SJSA1 (cell line): ENCODE data around the gene VASP. TPM values are rescaled to one million over a fixed set of nuclear protein-coding genes. Genes with fewer than 3 reads are reported as not detected.

Source experiments
- DNase-seq, 2 experiments: peaks; one replicate each; pipeline ENCODE4 v3.0.0-alpha.2; 2015 to 2020; ENCODE audit warnings: low spot score in 2 of 2, low read depth in 1 of 2
- H3K27ac ChIP-seq: fragments of 250-450 bp; sonication (Bioruptor Pico); 2 replicates; pipeline ENCODE4 v1.5.1; 2020; ENCODE audit warnings: mild to moderate bottlenecking, moderate library complexity
- H3K27me3 ChIP-seq: fragments of 250-450 bp; sonication (Bioruptor Pico); replicated peaks from 2 replicates; pipeline ENCODE4 v1.5.1; 2020; ENCODE audit warnings: mild to moderate bottlenecking, moderate library complexity
- H3K36me3 ChIP-seq: fragments of 250-450 bp; sonication (Bioruptor Pico); 2 replicates; pipeline ENCODE4 v1.5.1; 2020; ENCODE audit warnings: mild to moderate bottlenecking
- H3K4me1 ChIP-seq: fragments of 250-450 bp; sonication (Bioruptor Pico); replicated peaks from 2 replicates; pipeline ENCODE4 v1.6.1; 2021; ENCODE audit warnings: mild to moderate bottlenecking
- H3K4me3 ChIP-seq: fragments of 250-450 bp; sonication (Bioruptor Pico); 2 replicates; pipeline ENCODE4 v1.5.1; 2020; ENCODE audit warnings: mild to moderate bottlenecking
- H3K9me3 ChIP-seq: fragments of 250-450 bp; sonication (Bioruptor Pico); replicated peaks from 2 replicates; pipeline ENCODE4 v1.5.1; 2020; ENCODE audit warnings: mild to moderate bottlenecking
- total RNA-seq: library from RNA; depleted of rRNA; stranded (reverse); fragments of >200 nt; shearing (Covaris generic); gene quantifications from 2 replicates; pipeline ENCODE4 v1.2.3, GENCODE V29; 2014

Gene VASP
- total RNA-seq, 1 experiment from 2014 or later, result 115 TPM

DNA sequence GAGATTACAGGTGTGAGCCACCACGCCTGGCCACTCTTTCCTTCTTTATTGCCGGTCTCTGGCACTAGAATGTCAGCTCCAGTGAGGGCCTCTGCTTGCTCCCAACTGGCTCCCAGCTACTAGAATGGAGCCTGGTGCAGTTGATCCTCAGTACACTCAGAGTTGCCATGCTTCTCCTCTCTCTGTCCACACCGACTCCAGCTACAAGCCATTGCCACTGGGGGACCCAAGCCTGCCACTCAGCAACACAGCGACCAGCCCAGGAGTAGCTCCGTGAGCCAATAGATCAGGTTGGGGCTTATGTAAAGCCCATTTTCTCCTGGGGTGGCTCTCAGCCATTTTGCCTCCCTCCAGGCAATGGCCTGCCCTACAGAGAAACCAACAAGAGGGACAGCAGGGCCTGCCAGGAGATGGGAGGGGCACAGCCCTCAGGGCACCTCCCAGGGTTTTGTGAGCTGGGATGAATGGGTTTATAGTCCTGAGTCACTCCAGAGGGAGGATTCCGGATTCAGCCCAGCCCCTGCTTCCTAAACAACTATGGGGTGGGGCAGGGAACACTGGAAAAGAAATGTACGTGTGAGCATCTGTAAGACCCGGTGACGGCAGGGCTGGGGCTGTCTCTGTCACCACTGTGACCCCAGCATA, 40.8 kb downstream of the VASP start:
- H3K36me3 ChIP-seq, result peaks cover 4% of the 10 kb centered on the region; the same call in 1 of the 2 replicates
- no peaks in the 10 kb centered on the region for H3K9me3 ChIP-seq
- DNase-seq, result peak; percentile 73 to 86

DNA sequence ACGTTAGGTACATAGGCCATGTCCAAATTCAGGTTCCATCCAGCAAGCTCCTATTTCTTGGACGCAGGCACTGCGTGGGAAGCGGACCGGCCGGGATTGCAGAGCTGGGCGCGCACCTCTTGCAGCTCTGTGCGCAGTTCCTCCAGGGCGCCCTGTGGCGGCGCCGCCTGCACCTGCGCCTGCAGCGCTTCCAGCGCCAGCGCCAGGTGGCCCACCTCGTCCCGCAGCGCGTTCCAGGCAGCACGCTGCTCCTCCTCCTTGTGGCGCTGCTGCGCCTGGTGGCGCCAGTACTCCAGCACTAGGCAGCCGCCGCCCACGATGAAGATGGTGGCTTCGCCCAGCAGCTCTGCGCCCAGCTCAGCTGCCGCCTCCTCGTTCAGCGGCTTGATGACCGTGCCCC, 46.2 kb downstream of the VASP start:
- no peak overlapping the region for H3K27ac ChIP-seq
- no peaks in the 10 kb centered on the region for H3K27me3 ChIP-seq
- no peak overlapping the region for H3K4me3 ChIP-seq
- no peak for DNase-seq
- no peaks in the 10 kb centered on the region for H3K9me3 ChIP-seq
- peaks cover under 1% of the 10 kb centered on the region; the same call in 1 of the 2 replicates for H3K4me1 ChIP-seq
- peaks cover 9% of the 10 kb centered on the region; the same call in 1 of the 2 replicates for H3K36me3 ChIP-seq

More for the DNA sequence above, 40.8 kb downstream of the VASP start:
- Histone ChIP-seq H3K27me3 (no peaks in the 10 kb centered on the region), H3K4me1 (peaks cover 7% of the 10 kb centered on the region), H3K4me3 (no peak overlapping the region), H3K27ac (peak overlapping the region; percentile 18)

- H3K4me1 ChIP-seq, result no peaks in the 10 kb centered on the region
- no peak overlapping the region for H3K4me3 ChIP-seq
- no peak overlapping the region for H3K27ac ChIP-seq
- no peaks in the 10 kb centered on the region for H3K27me3 ChIP-seq
- DNase-seq, result no peak
- no peaks in the 10 kb centered on the region for H3K9me3 ChIP-seq
- peaks cover 9% of the 10 kb centered on the region; the same call in 1 of the 2 replicates for H3K36me3 ChIP-seq
Observed at GRCh38 chr19:45554481-45554880, 47.2 kb downstream of the VASP start.

GRCh38 chr19:45556835-45557234, 49.6 kb downstream of the VASP start:
- Histone ChIP-seq H3K36me3 (peaks cover 9% of the 10 kb centered on the region; the same call in 1 of the 2 replicates), H3K9me3 (no peaks in the 10 kb centered on the region), H3K4me1 (no peaks in the 10 kb centered on the region), H3K4me3 (no peak overlapping the region), H3K27ac (no peak overlapping the region), H3K27me3 (no peaks in the 10 kb centered on the region)
- DNase-seq, result no peak

DNA sequence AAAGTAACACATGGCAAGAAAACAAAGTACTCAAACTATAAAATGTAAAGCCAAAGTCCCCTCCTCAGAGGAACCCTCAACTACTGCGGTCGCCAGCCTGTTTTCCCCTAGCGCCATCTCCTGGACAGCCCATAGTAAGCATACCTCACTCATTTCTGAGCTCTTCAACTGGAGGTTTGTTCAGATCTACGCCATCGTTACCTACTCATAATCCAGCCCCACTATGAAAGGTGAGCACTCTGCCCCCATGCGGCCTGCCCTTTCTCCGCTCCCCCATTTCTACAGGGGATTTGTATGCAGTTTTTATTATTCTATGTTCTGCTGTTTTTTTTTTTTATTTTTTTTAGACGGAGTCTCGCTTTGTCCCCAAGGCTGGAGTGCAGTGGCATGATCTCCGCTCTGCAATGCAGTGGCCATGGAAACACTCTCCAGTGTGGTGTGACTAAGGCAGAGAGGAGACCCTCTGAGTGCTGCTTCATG, 51.2 kb downstream of the VASP start:
- DNase-seq, result no peak
- H3K4me1 ChIP-seq, result no peaks in the 10 kb centered on the region
- H3K27me3 ChIP-seq, result no peaks in the 10 kb centered on the region
- peaks cover 2% of the 10 kb centered on the region; the same call in 1 of the 2 replicates for H3K36me3 ChIP-seq
- no peak overlapping the region for H3K27ac ChIP-seq
- H3K9me3 ChIP-seq, result no peaks in the 10 kb centered on the region
- H3K4me3 ChIP-seq, result no peak overlapping the region

DNA sequence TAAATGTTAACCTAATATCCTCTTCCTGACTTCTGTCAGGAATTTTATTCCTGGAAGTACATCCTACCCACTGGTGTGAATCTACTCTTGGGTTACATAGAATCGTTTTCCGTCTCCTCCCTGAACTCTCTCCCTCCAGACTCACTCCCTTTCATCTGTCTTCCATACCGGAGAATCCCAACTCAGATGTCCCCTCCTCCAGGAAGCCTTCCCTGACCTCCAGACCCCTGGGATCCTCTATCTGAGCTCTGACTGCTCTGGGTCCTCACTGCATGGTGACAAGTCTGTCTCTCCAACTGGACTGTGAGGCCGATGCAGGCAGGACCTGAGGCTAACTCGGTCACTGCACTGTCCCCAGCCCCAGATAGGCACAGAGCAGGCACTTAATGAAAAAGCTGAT, 52.8 kb downstream of the VASP start:
- no peak for DNase-seq
- Histone ChIP-seq H3K4me3 (no peak overlapping the region), H3K9me3 (no peaks in the 10 kb centered on the region), H3K27me3 (no peaks in the 10 kb centered on the region), H3K36me3 (no peaks in the 10 kb centered on the region), H3K4me1 (no peaks in the 10 kb centered on the region), H3K27ac (no peak overlapping the region)

- Histone ChIP-seq H3K4me1 (no peaks in the 10 kb centered on the region), H3K27ac (no peak overlapping the region), H3K27me3 (no peaks in the 10 kb centered on the region), H3K36me3 (no peaks in the 10 kb centered on the region), H3K4me3 (no peak overlapping the region), H3K9me3 (no peaks in the 10 kb centered on the region)
- no peak for DNase-seq
Observed at GRCh38 chr19:45560686-45561085, 53.4 kb downstream of the VASP start.

- peaks cover 8% of the 10 kb centered on the region for H3K4me1 ChIP-seq
- no peak for DNase-seq
- no peak overlapping the region for H3K4me3 ChIP-seq
- H3K9me3 ChIP-seq, result no peaks in the 10 kb centered on the region
- H3K27ac ChIP-seq, result no peak overlapping the region
- H3K36me3 ChIP-seq, result no peaks in the 10 kb centered on the region
- H3K27me3 ChIP-seq, result no peaks in the 10 kb centered on the region
Observed at GRCh38 chr19:45564131-45564780, 57.0 kb downstream of the VASP start.

DNA sequence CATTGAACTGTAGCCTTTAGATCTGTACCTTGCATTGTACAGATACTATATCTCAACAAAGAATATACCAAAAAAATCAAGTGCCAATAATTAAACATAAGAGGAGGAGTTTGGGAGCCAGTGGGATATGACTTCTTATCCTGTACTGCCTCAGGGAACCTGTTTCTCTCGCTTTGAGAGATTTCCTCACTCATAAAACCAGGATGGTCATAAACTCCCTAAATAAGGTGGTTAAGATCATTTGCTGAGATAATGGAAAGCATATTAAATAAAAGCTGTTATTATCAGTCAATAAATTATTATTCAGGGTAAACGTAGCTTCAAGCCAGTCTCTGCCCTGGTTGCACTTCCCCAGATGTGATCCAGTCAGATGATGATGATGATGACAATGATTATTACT, 60.3 kb downstream of the VASP start:
- Histone ChIP-seq H3K36me3 (no peaks in the 10 kb centered on the region), H3K4me3 (no peak overlapping the region), H3K27ac (no peak overlapping the region), H3K27me3 (no peaks in the 10 kb centered on the region), H3K4me1 (peaks cover 8% of the 10 kb centered on the region), H3K9me3 (no peaks in the 10 kb centered on the region; the same call in 1 of the 2 replicates)
- no peak for DNase-seq

DNA sequence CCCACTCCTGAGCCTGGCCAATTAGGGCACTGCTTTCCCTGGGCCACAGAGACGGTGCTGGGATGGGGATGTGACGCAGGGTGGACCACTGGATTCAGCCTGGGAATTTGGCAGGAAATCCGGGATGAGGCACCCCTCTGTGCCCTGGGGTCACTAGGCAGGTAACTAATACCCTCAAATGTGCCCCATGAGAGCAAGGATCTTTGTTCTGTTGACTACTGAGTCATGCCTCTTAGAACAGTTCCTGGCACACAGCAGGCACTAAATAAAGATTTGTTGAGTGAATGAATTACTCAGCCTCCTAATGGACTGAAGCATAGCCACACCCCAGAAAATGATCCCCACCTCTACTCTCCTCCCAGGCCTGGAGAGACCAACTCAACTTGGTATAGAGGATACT, 61.5 kb downstream of the VASP start:
- Histone ChIP-seq H3K36me3 (0 out of 2 replicates have a peak, but pooled peaks cover 4% of the 10 kb centered on the region), H3K4me3 (no peak overlapping the region), H3K9me3 (no peaks in the 10 kb centered on the region; the same call in 1 of the 2 replicates), H3K27me3 (no peaks in the 10 kb centered on the region), H3K4me1 (peaks cover 8% of the 10 kb centered on the region), H3K27ac (no peak overlapping the region)
- no peak for DNase-seq

GRCh38 chr19:45569619-45570421, 62.5 kb downstream of the VASP start:
- H3K36me3 ChIP-seq, result 0 out of 2 replicates have a peak, but pooled peaks cover 4% of the 10 kb centered on the region
- DNase-seq, result peak in 1 of 2 experiments; percentile 58
- H3K9me3 ChIP-seq, result no peaks in the 10 kb centered on the region; the same call in 1 of the 2 replicates
- no peaks in the 10 kb centered on the region for H3K27me3 ChIP-seq
- no peak overlapping the region for H3K27ac ChIP-seq
- H3K4me3 ChIP-seq, result no peak overlapping the region
- peaks cover 8% of the 10 kb centered on the region for H3K4me1 ChIP-seq

DNA sequence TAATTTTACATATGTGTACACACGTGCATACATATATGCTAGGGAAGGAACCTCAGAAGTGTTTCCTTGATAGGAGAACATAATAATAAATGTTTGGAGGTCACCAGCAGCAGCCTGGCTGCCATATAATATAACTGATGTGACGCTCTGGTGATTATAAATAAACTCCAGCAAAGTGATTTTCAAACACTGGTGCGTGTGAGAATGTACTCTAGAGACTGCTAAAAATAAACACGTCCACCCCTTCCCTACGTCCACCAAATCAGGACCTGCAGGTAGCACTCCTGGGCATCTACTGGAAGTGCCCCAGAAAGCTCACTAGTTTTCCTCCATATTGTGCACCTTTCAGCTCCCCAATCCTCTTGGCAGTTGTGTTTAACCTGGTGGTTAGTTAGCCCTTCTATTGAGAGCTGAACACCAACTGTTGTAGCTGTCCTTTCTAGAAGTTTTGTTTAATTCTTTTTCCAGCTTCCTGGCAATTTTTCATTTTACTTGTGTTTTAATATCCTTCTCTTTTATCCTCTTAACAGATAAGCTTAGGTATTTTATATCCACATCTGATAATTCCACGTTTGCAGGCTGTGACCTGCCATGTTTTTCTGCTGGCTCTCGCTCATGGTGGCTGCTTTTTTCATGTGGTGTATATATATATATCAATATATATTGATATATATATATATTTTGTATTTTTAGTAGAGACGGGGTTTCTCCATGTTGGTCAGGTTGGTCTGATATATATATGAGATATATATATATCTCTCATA, 64.4 kb downstream of the VASP start:
- H3K36me3 ChIP-seq, result 0 out of 2 replicates have a peak, but pooled peaks cover 4% of the 10 kb centered on the region
- no peak overlapping the region for H3K27ac ChIP-seq
- H3K4me3 ChIP-seq, result no peak overlapping the region
- no peak for DNase-seq
- peaks cover 14% of the 10 kb centered on the region for H3K4me1 ChIP-seq
- no peaks in the 10 kb centered on the region; the same call in 1 of the 2 replicates for H3K9me3 ChIP-seq
- no peaks in the 10 kb centered on the region for H3K27me3 ChIP-seq

DNA sequence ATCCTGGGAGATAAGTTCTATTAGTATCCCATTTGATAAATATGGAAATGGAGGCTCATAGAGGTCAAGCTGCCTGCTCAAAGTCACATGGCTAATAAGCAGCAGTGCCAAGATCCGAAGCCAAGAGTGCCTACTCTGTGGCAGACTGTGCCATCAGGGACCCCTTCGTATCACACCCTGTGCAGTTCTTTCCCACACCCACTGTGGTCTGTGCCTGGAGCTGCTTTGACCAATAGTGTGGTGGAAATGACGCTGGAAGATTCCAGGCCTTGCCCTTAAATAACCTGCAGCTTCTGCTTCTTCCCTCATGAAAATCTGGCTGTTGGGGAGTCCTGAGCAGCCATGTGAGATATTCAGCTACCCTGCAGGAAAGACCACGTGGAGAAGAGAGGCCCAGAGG, 67.2 kb downstream of the VASP start:
- no peaks in the 10 kb centered on the region; the same call in 1 of the 2 replicates for H3K9me3 ChIP-seq
- no peak overlapping the region for H3K27ac ChIP-seq
- H3K36me3 ChIP-seq, result 0 out of 2 replicates have a peak, but pooled peaks cover 4% of the 10 kb centered on the region
- no peaks in the 10 kb centered on the region for H3K27me3 ChIP-seq
- peaks cover 26% of the 10 kb centered on the region for H3K4me1 ChIP-seq
- no peak for DNase-seq
- H3K4me3 ChIP-seq, result no peak overlapping the region
